GM18502 (cell line): ENCODE results near the gene MAFB.

Source experiments
- ATAC-seq: cut with Tn5 transposase; IDR thresholded peaks from one replicate; pipeline ENCODE4 v1.9.1; 2021; ENCODE audit warnings: mild to moderate bottlenecking; ENCODE audit not compliant: unreplicated experiment, poor library complexity

The MAFB gene

GRCh38 chr20:40704828-40705227, 15.8 kb upstream of the MAFB start:
- ATAC-seq = no peak

- ATAC-seq = no peak
Measured at GRCh38 chr20:40703975-40704530, 15.0 kb upstream of the MAFB start.

GRCh38 chr20:40702504-40702903, 13.5 kb upstream of the MAFB start:
- ATAC-seq = no peak

GRCh38 chr20:40698744-40699143, 9.7 kb upstream of the MAFB start:
- ATAC-seq = no peak

GRCh38 chr20:40698281-40698680, 9.2 kb upstream of the MAFB start:
- no peak for ATAC-seq

- ATAC-seq = no peak
Measured at GRCh38 chr20:40697541-40697940, 8.5 kb upstream of the MAFB start.

GRCh38 chr20:40695214-40695613, 6.2 kb upstream of the MAFB start:
- no peak for ATAC-seq

GRCh38 chr20:40694246-40694645, 5.2 kb upstream of the MAFB start:
- ATAC-seq = no peak

- ATAC-seq = no peak
Measured at GRCh38 chr20:40692240-40693011, 3.4 kb upstream of the MAFB start.

GRCh38 chr20:40691566-40692239, 2.7 kb upstream of the MAFB start:
- no peak for ATAC-seq

- ATAC-seq = no peak
Measured at GRCh38 chr20:40690836-40691565, 2.0 kb upstream of the MAFB start.

- peak; percentile 64 for ATAC-seq
Measured at GRCh38 chr20:40689943-40690835, 1.2 kb upstream of the MAFB start.

- no peak for ATAC-seq
Measured at GRCh38 chr20:40688129-40689099, 622 bp downstream of the MAFB start.

- no peak for ATAC-seq
Measured at GRCh38 chr20:40687384-40688128, 1.5 kb downstream of the MAFB start.

- ATAC-seq = no peak
Measured at GRCh38 chr20:40686893-40687292, 2.1 kb downstream of the MAFB start.

GRCh38 chr20:40686434-40686882, 2.6 kb downstream of the MAFB start:
- no peak for ATAC-seq

- ATAC-seq = no peak
Measured at GRCh38 chr20:40685349-40685748, 3.7 kb downstream of the MAFB start.

GRCh38 chr20:40683894-40684268, 5.2 kb downstream of the MAFB start:
- ATAC-seq = no peak
